HepG2 (cell line): ENCODE measurements around the gene ABCB6. TPM values are rescaled to one million over a fixed set of nuclear protein-coding genes. Genes with fewer than 3 reads are reported as not detected.

Experiments
- FIP1L1 ChIP-seq: fragments of 200-400 bp; formaldehyde crosslinking; IDR thresholded peaks from 2 replicates; pipeline ENCODE4 v1.6.1; 2018; ENCODE audit warnings: low read depth, mild to moderate bottlenecking, low read length, moderate library complexity, borderline replicate concordance; ENCODE audit not compliant: insufficient read depth
- JDP2 ChIP-seq: sonication (generic); formaldehyde crosslinking; IDR thresholded peaks from 2 replicates; pipeline ENCODE4 v1.8.1; 2022; ENCODE audit warnings: missing genetic modification reagents, borderline replicate concordance
- KLF13 ChIP-seq: sonication (generic); formaldehyde crosslinking; IDR thresholded peaks from 2 replicates; pipeline ENCODE4 v1.4.0; 2020; ENCODE audit warnings: mild to moderate bottlenecking, missing genetic modification reagents
- KLF16 ChIP-seq, 2 experiments: sonication (generic) in 1 of 2; formaldehyde crosslinking in 1 of 2; IDR thresholded peaks; 2 replicates each; pipeline versions ENCODE4 v1.6.1 to v1.8.0; 2016 to 2023; ENCODE audit warnings: missing genetic modification reagents in 2 of 2, missing compliant biosample characterization in 1 of 2
- MED1 ChIP-seq: sonication (generic); formaldehyde crosslinking; IDR thresholded peaks from 2 replicates; pipeline ENCODE4 v1.4.0; 2020; ENCODE audit warnings: missing genetic modification reagents
- MED13 ChIP-seq: sonication (generic); formaldehyde crosslinking; IDR thresholded peaks from 2 replicates; pipeline ENCODE4 v1.5.0; 2020; ENCODE audit warnings: missing genetic modification reagents
- MLLT10 ChIP-seq: sonication (generic); formaldehyde crosslinking; IDR thresholded peaks from 2 replicates; pipeline ENCODE4 v1.4.0; 2020; ENCODE audit warnings: missing genetic modification reagents
- NFE2L2 ChIP-seq: fragments of 150-350 bp; IDR thresholded peaks from 2 replicates; pipeline ENCODE4 v1.6.1; 2014; ENCODE audit warnings: low read length
- TAF1 ChIP-seq: sonication (generic); formaldehyde crosslinking; IDR thresholded peaks from 2 replicates; pipeline ENCODE4 v1.4.0; 2020; ENCODE audit warnings: missing genetic modification reagents
- U2AF1 ChIP-seq: fragments of 200-400 bp; formaldehyde crosslinking; optimal IDR thresholded peaks from 2 replicates; pipeline ENCODE3; 2017; ENCODE audit warnings: mild to moderate bottlenecking, low read depth, low read length
- ZEB1 ChIP-seq: IDR thresholded peaks from 2 replicates; pipeline ENCODE4 v1.6.1; 2012; ENCODE audit warnings: mild to moderate bottlenecking, low read depth, inconsistent platforms; ENCODE audit not compliant: insufficient replicate concordance
- ZFYVE20 ChIP-seq: sonication (generic); formaldehyde crosslinking; IDR thresholded peaks from 2 replicates; pipeline ENCODE4 v1.8.0; 2023; ENCODE audit warnings: low read depth, mild to moderate bottlenecking, moderate library complexity, missing genetic modification reagents, borderline replicate concordance
- ZNF138 ChIP-seq: sonication (generic); formaldehyde crosslinking; IDR thresholded peaks from 2 replicates; pipeline ENCODE4 v1.5.0; 2020; ENCODE audit warnings: mild to moderate bottlenecking, low read depth, missing genetic modification reagents
- ZNF17 ChIP-seq: sonication (generic); formaldehyde crosslinking; IDR thresholded peaks from 2 replicates; pipeline ENCODE4 v1.5.0; 2020; ENCODE audit warnings: mild to moderate bottlenecking, missing genetic modification reagents
- ZNF253 ChIP-seq: sonication (generic); formaldehyde crosslinking; IDR thresholded peaks from 2 replicates; pipeline ENCODE4 v1.8.0; 2022; ENCODE audit warnings: mild to moderate bottlenecking, missing genetic modification reagents, borderline replicate concordance
- ZNF3 ChIP-seq: IDR thresholded peaks from 2 replicates; pipeline ENCODE4 v1.7.0; 2017; ENCODE audit warnings: inconsistent platforms
- ZNF331 ChIP-seq: sonication (generic); formaldehyde crosslinking; IDR thresholded peaks from 2 replicates; pipeline ENCODE4 v1.4.0; 2020; ENCODE audit warnings: missing genetic modification reagents
- ZNF350 ChIP-seq: sonication (generic); formaldehyde crosslinking; IDR thresholded peaks from 2 replicates; pipeline ENCODE4 v1.4.0; 2020; ENCODE audit warnings: mild to moderate bottlenecking, low read depth, missing genetic modification reagents, borderline replicate concordance
- ZNF496 ChIP-seq: sonication (generic); formaldehyde crosslinking; IDR thresholded peaks from 2 replicates; pipeline ENCODE4 v1.8.1; 2023; ENCODE audit warnings: mild to moderate bottlenecking, moderate library complexity, missing genetic modification reagents; ENCODE audit not compliant: insufficient replicate concordance
- ZSCAN29 ChIP-seq: sonication (generic); formaldehyde crosslinking; conservative IDR thresholded peaks from 2 replicates; pipeline ENCODE4 v1.4.0; 2020; ENCODE audit warnings: mild to moderate bottlenecking, missing genetic modification reagents
- polyA plus RNA-seq, 8 experiments: library from polyadenylated mRNA; depleted of rRNA in 3 of 8; stranded (reverse) in 7 of 8; unstranded in 1 of 8; fragments of >200 nt; fragmentation: Illumina TruSeq in 4 of 8; extraction: Trizol in 4 of 8; gene quantifications; 2 replicates each; pipeline versions ENCODE4 v1.2.1 to v1.2.3, GENCODE V29; 2011 to 2016; ENCODE audit warnings: low read depth in 4 of 8, missing spikeins in 1 of 8, mixed read lengths in 1 of 8; ENCODE audit not compliant: insufficient read depth in 1 of 8
- total RNA-seq, 5 experiments: library from RNA; depleted of rRNA; stranded (reverse); fragments of >200 nt; fragmentation: Illumina TruSeq; extraction: Trizol; gene quantifications; 2 replicates each; pipeline ENCODE4 v1.2.3, GENCODE V29; 2016; ENCODE audit warnings: low read depth in 1 of 5
- TF ChIP-seq, protein P1 (sequence below): sonication (generic); formaldehyde crosslinking; IDR thresholded peaks from 2 replicates; pipeline ENCODE4 v1.4.0; 2020; ENCODE audit warnings: mild to moderate bottlenecking, low read depth, missing genetic modification reagents
- TF ChIP-seq, protein P2 (sequence below): sonication (generic); formaldehyde crosslinking; IDR thresholded peaks from 2 replicates; pipeline ENCODE4 v1.8.0; 2022; ENCODE audit warnings: missing genetic modification reagents, mild to moderate bottlenecking, borderline replicate concordance
- TF ChIP-seq, protein P3 (sequence below): sonication (generic); formaldehyde crosslinking; IDR thresholded peaks from 2 replicates; pipeline ENCODE4 v1.8.0; 2022; ENCODE audit warnings: mild to moderate bottlenecking, missing genetic modification reagents, moderate library complexity
- TF ChIP-seq, protein P4 (sequence below): IDR thresholded peaks from 2 replicates; pipeline ENCODE4 v1.6.1; 2016; ENCODE audit warnings: missing compliant biosample characterization, missing genetic modification reagents, borderline replicate concordance
- TF ChIP-seq, protein P5 (sequence below): sonication (generic); formaldehyde crosslinking; IDR thresholded peaks from 2 replicates; pipeline ENCODE4 v1.4.0; 2020; ENCODE audit warnings: low read depth, mild to moderate bottlenecking, missing genetic modification reagents

ABCB6 gene
- total and polyA plus RNA-seq, 2 of the 13 experiments (the other 11 are each of a cell fraction or from before 2014, with no cell fraction given), result 91.1 to 137 TPM

GRCh38 chr2:219176818-219177551 lies 41.8 kb downstream of the ABCB6 start, which contains the start of gene CNPPD1 (continued):
- TF ChIP-seq, protein P1, sequence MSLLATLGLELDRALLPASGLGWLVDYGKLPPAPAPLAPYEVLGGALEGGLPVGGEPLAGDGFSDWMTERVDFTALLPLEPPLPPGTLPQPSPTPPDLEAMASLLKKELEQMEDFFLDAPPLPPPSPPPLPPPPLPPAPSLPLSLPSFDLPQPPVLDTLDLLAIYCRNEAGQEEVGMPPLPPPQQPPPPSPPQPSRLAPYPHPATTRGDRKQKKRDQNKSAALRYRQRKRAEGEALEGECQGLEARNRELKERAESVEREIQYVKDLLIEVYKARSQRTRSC, result peak; percentile 80; the same call in 1 of the 2 replicates
- TF ChIP-seq ZNF3 (peak; percentile 73), U2AF1 (peak; percentile 45), TAF1 (CRISPR knock-in tag) (peak; percentile 69), NFE2L2 (no peak), ZNF350 (CRISPR knock-in tag) (no peak; the same call in none of the 2 replicates), ZNF138 (CRISPR knock-in tag) (peak; percentile 98), ZNF253 (CRISPR knock-in tag) (peak; percentile 90; the same call in 1 of the 2 replicates), MED1 (CRISPR knock-in tag) (peak; percentile 91), ZNF331 (CRISPR knock-in tag) (peak; percentile 89), ZEB1 (peak; percentile 10), MLLT10 (no peak), ZSCAN29 (peak; percentile 80), ZNF17 (CRISPR knock-in tag) (no peak; the same call in 1 of the 2 replicates), ZFYVE20 (CRISPR knock-in tag) (peak; percentile 91; the same call in 1 of the 2 replicates), MED13 (CRISPR knock-in tag) (peak; percentile 59; the same call in 1 of the 2 replicates), KLF16 (CRISPR knock-in tag; IDR thresholded peaks at IDR 0.05) (peak; percentile 56 to 90; a peak in 2 of 4 replicates), KLF13 (CRISPR knock-in tag) (no peak), JDP2 (peak; percentile 91; the same call in 1 of the 2 replicates), ZNF496 (CRISPR knock-in tag) (peak; percentile 51), FIP1L1 (0 out of 2 replicates have a peak, but pooled peaks have one; percentile 80)
- TF ChIP-seq, protein P2, sequence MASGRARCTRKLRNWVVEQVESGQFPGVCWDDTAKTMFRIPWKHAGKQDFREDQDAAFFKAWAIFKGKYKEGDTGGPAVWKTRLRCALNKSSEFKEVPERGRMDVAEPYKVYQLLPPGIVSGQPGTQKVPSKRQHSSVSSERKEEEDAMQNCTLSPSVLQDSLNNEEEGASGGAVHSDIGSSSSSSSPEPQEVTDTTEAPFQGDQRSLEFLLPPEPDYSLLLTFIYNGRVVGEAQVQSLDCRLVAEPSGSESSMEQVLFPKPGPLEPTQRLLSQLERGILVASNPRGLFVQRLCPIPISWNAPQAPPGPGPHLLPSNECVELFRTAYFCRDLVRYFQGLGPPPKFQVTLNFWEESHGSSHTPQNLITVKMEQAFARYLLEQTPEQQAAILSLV, result peak; percentile 99
- TF ChIP-seq, protein P3, sequence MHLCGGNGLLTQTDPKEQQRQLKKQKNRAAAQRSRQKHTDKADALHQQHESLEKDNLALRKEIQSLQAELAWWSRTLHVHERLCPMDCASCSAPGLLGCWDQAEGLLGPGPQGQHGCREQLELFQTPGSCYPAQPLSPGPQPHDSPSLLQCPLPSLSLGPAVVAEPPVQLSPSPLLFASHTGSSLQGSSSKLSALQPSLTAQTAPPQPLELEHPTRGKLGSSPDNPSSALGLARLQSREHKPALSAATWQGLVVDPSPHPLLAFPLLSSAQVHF (CRISPR knock-in tag), result peak; percentile 99
- TF ChIP-seq, protein P4, sequence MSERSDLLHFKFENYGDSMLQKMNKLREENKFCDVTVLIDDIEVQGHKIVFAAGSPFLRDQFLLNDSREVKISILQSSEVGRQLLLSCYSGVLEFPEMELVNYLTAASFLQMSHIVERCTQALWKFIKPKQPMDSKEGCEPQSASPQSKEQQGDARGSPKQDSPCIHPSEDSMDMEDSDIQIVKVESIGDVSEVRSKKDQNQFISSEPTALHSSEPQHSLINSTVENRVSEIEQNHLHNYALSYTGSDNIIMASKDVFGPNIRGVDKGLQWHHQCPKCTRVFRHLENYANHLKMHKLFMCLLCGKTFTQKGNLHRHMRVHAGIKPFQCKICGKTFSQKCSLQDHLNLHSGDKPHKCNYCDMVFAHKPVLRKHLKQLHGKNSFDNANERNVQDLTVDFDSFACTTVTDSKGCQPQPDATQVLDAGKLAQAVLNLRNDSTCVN (CRISPR knock-in tag), result peak; percentile 89; the same call in 1 of the 2 replicates
- TF ChIP-seq, protein P5, sequence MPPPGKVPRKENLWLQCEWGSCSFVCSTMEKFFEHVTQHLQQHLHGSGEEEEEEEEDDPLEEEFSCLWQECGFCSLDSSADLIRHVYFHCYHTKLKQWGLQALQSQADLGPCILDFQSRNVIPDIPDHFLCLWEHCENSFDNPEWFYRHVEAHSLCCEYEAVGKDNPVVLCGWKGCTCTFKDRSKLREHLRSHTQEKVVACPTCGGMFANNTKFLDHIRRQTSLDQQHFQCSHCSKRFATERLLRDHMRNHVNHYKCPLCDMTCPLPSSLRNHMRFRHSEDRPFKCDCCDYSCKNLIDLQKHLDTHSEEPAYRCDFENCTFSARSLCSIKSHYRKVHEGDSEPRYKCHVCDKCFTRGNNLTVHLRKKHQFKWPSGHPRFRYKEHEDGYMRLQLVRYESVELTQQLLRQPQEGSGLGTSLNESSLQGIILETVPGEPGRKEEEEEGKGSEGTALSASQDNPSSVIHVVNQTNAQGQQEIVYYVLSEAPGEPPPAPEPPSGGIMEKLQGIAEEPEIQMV (CRISPR knock-in tag), result peak; percentile 95
